NCI-H2196 (cell line): ENCODE measurements around the gene SURF2.

Experiments used
- DNase-seq: peaks from one replicate; lab custom pipeline; 2025; ENCODE audit not compliant: unreplicated experiment; lab: John Stamatoyannopoulos, UW

The SURF2 gene

GRCh38 chr9:133335924-133336811 is 20.2 kb upstream of the SURF2 start, which contains the start of gene SURF6:
TSS of gene SURF6 (minus strand) at chr9:133336188. CDS start at chr9:133336132, 56 bp downstream.
- DNase-seq: peak; percentile 95

GRCh38 chr9:133339641-133340040 is 16.7 kb upstream of the SURF2 start:
- no peak for DNase-seq

- no peak for DNase-seq
These were observed 16.1 kb upstream of the SURF2 start for GRCh38 chr9:133340256-133340655.

- no peak for DNase-seq
These were observed 15.4 kb upstream of the SURF2 start for GRCh38 chr9:133340916-133341315.

- DNase-seq: no peak
These were observed 14.8 kb upstream of the SURF2 start for GRCh38 chr9:133341369-133342068.

GRCh38 chr9:133342069-133342406 is 14.3 kb upstream of the SURF2 start:
- DNase-seq: no peak

GRCh38 chr9:133342570-133342969 is 13.8 kb upstream of the SURF2 start:
- DNase-seq: no peak

GRCh38 chr9:133344071-133344470 is 12.3 kb upstream of the SURF2 start:
- DNase-seq: no peak

- no peak for DNase-seq
These were observed 11.4 kb upstream of the SURF2 start for GRCh38 chr9:133344979-133345378.

- no peak for DNase-seq
These were observed 10.8 kb upstream of the SURF2 start for GRCh38 chr9:133345596-133345995.

GRCh38 chr9:133346021-133346785 is 10.1 kb upstream of the SURF2 start:
- DNase-seq: no peak

GRCh38 chr9:133347515-133347984 is 8.8 kb upstream of the SURF2 start:
- no peak for DNase-seq

- peak; percentile 89 for DNase-seq
These were observed 8.2 kb upstream of the SURF2 start, which contains the start of the genes MED22 and RPL7A for GRCh38 chr9:133347985-133348717. TSS of gene MED22 (minus strand) at chr9:133348131. CDS start at chr9:133346662, 1,469 bp downstream. TSS of gene RPL7A (plus strand) at chr9:133348218. CDS start at chr9:133348244, 26 bp downstream.

- DNase-seq: no peak
These were observed 7.4 kb upstream of the SURF2 start for GRCh38 chr9:133348718-133349573.

GRCh38 chr9:133349965-133350616 is 6.3 kb upstream of the SURF2 start:
- no peak for DNase-seq

- DNase-seq: no peak
These were observed 4.8 kb upstream of the SURF2 start for GRCh38 chr9:133351526-133351907.

- DNase-seq: no peak
These were observed 4.3 kb upstream of the SURF2 start for GRCh38 chr9:133351908-133352634.

- no peak for DNase-seq
These were observed 3.6 kb upstream of the SURF2 start for GRCh38 chr9:133352635-133353340.
